WTC11 (cell line): ENCODE data around the gene MOGAT2.

Experiments
- CBFB ChIP-seq: sonication (generic); formaldehyde crosslinking; IDR thresholded peaks from 2 replicates; pipeline ENCODE4 v1.8.1; 2022; ENCODE audit warnings: mild to moderate bottlenecking, low read depth, missing genetic modification reagents
- IRF2 ChIP-seq: sonication (generic); formaldehyde crosslinking; IDR thresholded peaks from 2 replicates; pipeline ENCODE4 v1.8.0; 2022; ENCODE audit warnings: low read depth, missing genetic modification reagents, borderline replicate concordance
- NFYB ChIP-seq: sonication (generic); formaldehyde crosslinking; conservative IDR thresholded peaks from 2 replicates; pipeline ENCODE4 v1.8.0; 2022; ENCODE audit warnings: low read depth, missing genetic modification reagents
- NR3C1 ChIP-seq: sonication (generic); formaldehyde crosslinking; conservative IDR thresholded peaks from 2 replicates; pipeline ENCODE4 v1.8.1; 2023; ENCODE audit warnings: low read depth, mild to moderate bottlenecking, missing genetic modification reagents
- OVOL2 ChIP-seq: fragments of 250-450 bp; sonication (Bioruptor Pico); IDR thresholded peaks from 2 replicates; pipeline ENCODE4 v1.9.0; 2021; ENCODE audit warnings: mild to moderate bottlenecking, borderline replicate concordance
- RELA ChIP-seq: sonication (generic); formaldehyde crosslinking; IDR thresholded peaks from 2 replicates; pipeline ENCODE4 v1.8.1; 2022; ENCODE audit warnings: missing genetic modification reagents, mild to moderate bottlenecking, borderline replicate concordance
- USF1 ChIP-seq: sonication (generic); formaldehyde crosslinking; IDR thresholded peaks from 2 replicates; pipeline ENCODE4 v1.8.0; 2022; ENCODE audit warnings: mild to moderate bottlenecking, missing genetic modification reagents
- TF ChIP-seq, protein P1 (sequence below): fragments of 200-600 bp; IDR thresholded peaks from 2 replicates; pipeline ENCODE4 v1.8.0; 2022; ENCODE audit warnings: antibody characterized with exemption
- TF ChIP-seq, protein P2 (sequence below): sonication (generic); formaldehyde crosslinking; conservative IDR thresholded peaks from 2 replicates; pipeline ENCODE4 v1.8.1; 2023; ENCODE audit warnings: mild to moderate bottlenecking, low read depth, missing genetic modification reagents, moderate library complexity
- TF ChIP-seq, protein P3 (sequence below): sonication (generic); formaldehyde crosslinking; IDR thresholded peaks from 2 replicates; pipeline ENCODE4 v1.8.0; 2023; ENCODE audit warnings: missing genetic modification reagents

DNA sequence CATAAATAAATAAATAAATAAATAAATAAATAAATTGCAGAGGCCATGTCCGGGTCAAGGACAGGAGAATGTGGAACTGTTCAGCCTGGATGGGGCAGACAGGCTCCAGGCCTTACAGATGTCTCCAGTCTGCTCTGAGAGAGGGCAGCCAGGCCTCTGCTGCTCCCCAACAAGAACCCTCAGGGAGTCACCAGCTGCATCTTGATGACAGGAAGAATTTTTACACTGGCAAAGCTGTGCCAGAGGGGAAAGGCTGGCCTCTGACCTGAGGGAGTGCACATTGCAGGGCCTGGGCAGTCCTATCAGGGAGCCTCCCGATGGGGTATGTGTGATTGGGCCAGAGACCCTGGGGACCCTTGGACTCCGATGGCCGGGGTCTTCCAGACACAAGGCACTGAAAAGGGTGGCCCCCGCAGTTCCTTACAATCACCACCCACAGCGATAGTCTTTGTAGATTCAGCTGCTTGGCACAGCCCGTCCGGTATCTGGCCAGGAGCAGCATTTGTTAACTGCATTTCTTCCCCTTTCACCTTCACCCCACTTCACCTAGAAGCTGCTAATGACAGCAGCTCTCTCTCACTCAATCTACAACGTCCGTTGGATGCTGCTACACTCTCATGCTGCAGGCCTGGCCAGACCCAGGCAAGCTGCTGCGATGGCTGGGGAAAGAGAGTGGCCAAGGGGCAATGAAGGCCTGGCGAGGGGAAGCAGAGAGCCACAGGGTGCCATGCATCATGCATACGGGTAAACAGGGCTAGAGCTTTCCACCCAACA is 8.1 kb downstream of the MOGAT2 start:
- TF ChIP-seq NR3C1 (CRISPR knock-in tag) (no peak), NFYB (no peak), USF1 (CRISPR knock-in tag) (no peak), CBFB (CRISPR knock-in tag) (no peak), OVOL2 (CRISPR knock-in tag) (no peak), RELA (CRISPR knock-in tag) (no peak), IRF2 (CRISPR knock-in tag) (no peak)
- TF ChIP-seq, protein P1, sequence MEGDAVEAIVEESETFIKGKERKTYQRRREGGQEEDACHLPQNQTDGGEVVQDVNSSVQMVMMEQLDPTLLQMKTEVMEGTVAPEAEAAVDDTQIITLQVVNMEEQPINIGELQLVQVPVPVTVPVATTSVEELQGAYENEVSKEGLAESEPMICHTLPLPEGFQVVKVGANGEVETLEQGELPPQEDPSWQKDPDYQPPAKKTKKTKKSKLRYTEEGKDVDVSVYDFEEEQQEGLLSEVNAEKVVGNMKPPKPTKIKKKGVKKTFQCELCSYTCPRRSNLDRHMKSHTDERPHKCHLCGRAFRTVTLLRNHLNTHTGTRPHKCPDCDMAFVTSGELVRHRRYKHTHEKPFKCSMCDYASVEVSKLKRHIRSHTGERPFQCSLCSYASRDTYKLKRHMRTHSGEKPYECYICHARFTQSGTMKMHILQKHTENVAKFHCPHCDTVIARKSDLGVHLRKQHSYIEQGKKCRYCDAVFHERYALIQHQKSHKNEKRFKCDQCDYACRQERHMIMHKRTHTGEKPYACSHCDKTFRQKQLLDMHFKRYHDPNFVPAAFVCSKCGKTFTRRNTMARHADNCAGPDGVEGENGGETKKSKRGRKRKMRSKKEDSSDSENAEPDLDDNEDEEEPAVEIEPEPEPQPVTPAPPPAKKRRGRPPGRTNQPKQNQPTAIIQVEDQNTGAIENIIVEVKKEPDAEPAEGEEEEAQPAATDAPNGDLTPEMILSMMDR, result no peak
- TF ChIP-seq, protein P2, sequence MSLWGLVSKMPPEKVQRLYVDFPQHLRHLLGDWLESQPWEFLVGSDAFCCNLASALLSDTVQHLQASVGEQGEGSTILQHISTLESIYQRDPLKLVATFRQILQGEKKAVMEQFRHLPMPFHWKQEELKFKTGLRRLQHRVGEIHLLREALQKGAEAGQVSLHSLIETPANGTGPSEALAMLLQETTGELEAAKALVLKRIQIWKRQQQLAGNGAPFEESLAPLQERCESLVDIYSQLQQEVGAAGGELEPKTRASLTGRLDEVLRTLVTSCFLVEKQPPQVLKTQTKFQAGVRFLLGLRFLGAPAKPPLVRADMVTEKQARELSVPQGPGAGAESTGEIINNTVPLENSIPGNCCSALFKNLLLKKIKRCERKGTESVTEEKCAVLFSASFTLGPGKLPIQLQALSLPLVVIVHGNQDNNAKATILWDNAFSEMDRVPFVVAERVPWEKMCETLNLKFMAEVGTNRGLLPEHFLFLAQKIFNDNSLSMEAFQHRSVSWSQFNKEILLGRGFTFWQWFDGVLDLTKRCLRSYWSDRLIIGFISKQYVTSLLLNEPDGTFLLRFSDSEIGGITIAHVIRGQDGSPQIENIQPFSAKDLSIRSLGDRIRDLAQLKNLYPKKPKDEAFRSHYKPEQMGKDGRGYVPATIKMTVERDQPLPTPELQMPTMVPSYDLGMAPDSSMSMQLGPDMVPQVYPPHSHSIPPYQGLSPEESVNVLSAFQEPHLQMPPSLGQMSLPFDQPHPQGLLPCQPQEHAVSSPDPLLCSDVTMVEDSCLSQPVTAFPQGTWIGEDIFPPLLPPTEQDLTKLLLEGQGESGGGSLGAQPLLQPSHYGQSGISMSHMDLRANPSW, result no peak
- TF ChIP-seq, protein P3, sequence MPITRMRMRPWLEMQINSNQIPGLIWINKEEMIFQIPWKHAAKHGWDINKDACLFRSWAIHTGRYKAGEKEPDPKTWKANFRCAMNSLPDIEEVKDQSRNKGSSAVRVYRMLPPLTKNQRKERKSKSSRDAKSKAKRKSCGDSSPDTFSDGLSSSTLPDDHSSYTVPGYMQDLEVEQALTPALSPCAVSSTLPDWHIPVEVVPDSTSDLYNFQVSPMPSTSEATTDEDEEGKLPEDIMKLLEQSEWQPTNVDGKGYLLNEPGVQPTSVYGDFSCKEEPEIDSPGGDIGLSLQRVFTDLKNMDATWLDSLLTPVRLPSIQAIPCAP (CRISPR knock-in tag), result no peak
